Activated CD4-positive, alpha-beta T cell treated with anti-CD3 and anti-CD28 coated beads, Interleukin-2, amount 50 U/mL, for 24 hours (primary cell): ENCODE results near the gene CIAO3.
"Not testable (repeated sequence)": the region's sequence is repeated elsewhere in the genome, so short reads cannot be mapped to it uniquely, and the experiment has no call there.

ENCODE experiments used
- DNase-seq, 2 donors: peaks; one replicate each; pipeline ENCODE4 v3.0.0-alpha.2; 2020; ENCODE audit warnings: low read depth in 1 of 2, low spot score in 1 of 2

The CIAO3 gene

DNA sequence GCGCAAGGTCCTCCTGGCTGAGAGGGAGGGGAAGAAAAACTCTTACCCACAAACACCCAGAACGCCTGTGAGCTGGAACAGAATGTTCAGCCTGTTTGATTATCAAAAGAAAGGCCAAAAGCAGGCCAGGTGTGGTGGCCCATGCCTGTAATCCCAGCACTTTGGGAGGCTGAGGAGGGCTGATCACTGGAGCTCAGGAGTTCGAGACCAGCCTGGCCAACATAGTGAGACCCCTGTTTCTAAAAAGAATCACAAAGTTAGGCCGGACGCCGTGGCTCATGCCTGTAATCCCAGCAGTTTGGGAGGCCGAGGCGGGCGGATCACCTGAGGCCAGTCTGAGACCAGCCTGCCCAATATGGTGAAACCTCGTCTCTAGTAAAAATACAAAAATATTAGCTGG is 35.5 kb upstream of the CIAO3 start:
- not testable (repeated sequence) for DNase-seq

GRCh38 chr16:775236-775796 is 34.5 kb upstream of the CIAO3 start:
- no peak for DNase-seq

- DNase-seq: no peak
Measured at GRCh38 chr16:774086-775001, 33.5 kb upstream of the CIAO3 start.

- no peak for DNase-seq
Measured at GRCh38 chr16:772959-773358, 32.2 kb upstream of the CIAO3 start.

- no peak for DNase-seq
Measured at GRCh38 chr16:770411-770810, 29.6 kb upstream of the CIAO3 start.

GRCh38 chr16:769934-770333 is 29.1 kb upstream of the CIAO3 start:
- DNase-seq: no peak

DNA sequence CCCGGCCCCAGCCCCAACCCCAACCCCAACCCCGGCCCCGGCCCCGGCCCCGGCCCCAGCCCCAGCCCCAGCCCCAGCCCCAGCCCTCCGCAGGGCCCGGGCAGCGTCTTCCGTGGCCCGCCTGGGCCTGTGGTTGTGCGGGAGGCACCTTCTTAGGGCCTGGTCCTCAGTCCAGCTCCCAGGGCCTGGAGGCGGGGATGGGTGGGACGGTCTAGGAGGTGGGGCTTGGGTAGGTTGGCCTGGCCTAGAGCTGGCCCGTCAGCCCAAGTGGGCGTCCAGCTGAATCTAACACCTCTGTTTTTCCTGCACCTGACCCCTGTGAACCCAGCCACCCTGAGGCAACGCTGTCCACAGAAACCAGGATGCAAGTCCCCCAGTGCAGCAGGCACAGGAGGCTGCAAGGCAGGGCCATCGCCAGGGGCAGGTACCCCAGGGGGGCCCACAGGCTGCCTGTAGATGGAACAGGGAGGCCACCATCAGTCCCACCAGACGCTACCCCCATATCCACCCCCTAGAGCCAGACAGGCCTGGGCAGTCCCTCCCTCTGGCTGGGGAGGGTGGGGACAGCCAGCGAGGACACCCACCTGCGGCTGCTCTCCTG is 28.5 kb upstream of the CIAO3 start:
- DNase-seq: no peak

DNA sequence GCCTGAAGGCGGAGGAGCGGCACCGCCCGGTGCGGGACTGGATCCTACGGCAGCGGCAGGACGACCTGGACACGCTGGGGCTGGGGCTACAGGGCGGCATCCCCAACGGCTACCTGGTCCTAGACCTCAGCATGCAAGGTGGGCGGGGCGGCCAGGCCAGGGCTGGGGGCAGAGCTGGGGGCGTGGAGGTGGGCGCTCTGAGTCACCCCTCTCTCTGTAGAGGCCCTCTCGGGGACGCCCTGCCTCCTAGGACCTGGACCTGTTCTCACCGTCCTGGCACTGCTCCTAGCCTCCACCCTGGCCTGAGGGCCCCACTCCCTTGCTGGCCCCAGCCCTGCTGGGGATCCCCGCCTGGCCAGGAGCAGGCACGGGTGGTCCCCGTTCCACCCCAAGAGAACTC is 27.6 kb upstream of the CIAO3 start:
- no peak for DNase-seq

DNA sequence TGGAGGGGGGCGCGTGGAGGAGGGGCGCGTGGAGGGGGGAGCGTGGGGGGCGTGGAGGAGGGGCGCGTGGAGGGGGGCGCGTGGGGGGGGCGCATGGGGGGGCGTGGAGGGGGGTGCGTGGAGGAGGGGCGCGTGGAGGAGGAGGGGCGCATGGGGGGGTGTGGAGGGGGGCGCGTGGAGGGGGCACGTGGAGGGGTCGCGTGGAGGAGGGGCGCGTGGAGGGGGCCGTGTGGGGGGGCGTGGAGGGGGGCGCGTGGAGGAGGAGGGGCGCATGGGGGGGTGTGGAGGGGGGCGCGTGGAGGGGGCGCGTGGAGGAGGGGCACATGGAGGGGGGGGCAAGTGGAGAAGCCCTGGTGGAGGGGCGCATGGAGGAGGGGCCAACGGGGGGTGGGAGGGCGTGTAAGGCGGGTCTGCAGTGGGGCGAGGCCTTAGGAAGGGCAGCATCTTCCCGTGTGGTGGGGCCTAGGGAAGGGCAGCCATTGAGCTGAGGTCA is 27.0 kb upstream of the CIAO3 start:
- DNase-seq: no peak

- DNase-seq: no peak
Measured at GRCh38 chr16:766820-767640, 26.2 kb upstream of the CIAO3 start.

GRCh38 chr16:766008-766819 is 25.4 kb upstream of the CIAO3 start:
- no peak for DNase-seq

DNA sequence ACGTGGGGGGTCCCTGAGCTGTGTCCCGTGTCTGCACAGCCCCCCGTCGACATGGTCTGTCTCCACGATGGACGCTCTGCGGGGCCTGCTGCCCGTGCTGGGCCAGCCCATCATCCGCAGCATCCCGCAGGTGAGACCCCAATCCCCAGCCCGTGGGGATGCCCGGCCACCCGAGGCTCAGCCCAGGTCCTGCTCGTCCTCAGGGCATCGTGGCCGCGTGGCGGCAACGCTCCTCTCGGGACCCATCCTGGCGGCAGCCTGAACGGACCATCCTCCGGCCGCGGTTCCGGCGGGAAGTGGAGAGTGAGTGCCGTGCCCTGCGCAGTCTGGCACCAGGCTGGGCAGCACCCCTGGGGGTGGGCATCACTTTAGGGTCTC is 24.7 kb upstream of the CIAO3 start:
- DNase-seq: no peak

- DNase-seq: no peak
Measured at GRCh38 chr16:764848-765487, 24.2 kb upstream of the CIAO3 start.

DNA sequence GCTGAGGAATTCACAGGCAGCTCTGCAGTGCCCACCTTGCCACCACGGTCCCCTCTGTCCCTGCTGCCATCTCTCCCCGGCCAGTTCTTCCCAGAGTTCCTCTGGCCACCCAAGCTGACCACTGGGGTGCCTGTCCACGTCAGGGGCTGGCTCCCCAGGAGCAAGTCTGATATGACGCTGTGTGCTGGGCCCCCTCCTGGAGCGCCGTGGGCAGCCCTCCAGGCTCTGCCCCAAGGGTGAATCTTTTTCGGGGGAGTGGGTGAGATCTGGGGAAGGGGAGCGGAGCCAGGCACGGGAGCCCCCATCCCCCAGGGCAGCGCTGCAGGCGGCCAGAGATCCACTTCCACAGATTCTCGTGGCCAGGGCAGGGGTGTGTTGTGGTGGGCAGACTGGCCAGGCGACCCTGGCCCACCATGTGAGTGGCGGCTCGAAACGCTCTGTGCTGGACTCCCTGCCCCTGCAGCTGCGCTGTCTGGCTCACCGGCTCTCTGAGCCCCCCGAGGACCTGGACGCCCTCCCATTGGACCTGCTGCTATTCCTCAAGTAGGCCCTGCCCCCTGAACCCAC is 23.5 kb upstream of the CIAO3 start:
- no peak for DNase-seq

- no peak for DNase-seq
Measured at GRCh38 chr16:763369-764183, 22.8 kb upstream of the CIAO3 start.

- DNase-seq: no peak
Measured at GRCh38 chr16:762595-763268, 21.9 kb upstream of the CIAO3 start.

DNA sequence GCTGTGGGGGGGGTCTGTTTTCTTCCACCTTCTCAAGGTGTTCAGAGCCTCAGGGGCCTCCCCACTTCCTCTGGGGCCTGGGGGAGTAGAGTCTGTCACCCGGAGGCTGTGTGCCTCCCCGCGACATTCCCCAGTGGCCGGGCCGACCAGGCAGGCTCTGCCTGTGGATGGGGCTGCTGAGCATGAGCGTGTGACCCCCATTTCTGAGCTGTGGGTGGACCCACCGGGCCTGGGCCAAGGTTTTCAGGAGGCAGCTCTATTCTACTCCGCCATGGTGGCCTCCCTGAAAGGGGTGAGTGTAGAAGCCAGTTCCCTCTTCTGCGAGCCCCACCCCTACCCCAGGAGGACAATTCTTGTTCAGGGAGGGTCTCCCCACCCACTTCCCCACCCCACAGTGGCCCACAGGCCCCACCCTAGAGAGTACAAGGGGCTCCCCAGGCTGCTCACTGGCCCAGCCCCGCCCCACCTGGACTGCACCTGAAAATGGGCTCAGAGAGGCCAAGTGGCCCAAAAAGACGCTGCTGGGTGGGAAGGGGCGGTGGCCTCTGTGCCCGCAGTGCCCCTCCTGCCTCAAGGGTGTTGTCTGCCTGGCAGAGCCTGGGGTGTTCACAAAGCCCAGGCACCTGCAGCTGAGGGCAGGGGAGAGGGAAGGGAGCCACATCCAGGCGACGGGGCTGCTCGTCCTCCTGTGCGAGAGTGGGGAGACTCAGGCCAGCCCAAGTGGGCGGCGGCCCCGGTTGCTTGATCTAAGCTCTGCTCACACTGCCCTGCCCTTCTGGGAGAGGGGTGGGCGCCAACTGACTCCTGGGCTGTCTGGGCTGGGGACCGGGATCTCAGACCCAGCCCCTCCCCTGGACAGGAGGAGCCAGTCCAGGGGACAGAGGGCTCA is 21.1 kb upstream of the CIAO3 start:
- no peak for DNase-seq
